ENCODE results near the gene POU6F2. TPM values are rescaled to one million over a fixed set of nuclear protein-coding genes. Genes with fewer than 3 reads are reported as not detected.

The POU6F2 gene
- polyA plus RNA-seq, 12 donors, result 0.05 to 0.23 (median 0.11) TPM; not detected in 5

DNA sequence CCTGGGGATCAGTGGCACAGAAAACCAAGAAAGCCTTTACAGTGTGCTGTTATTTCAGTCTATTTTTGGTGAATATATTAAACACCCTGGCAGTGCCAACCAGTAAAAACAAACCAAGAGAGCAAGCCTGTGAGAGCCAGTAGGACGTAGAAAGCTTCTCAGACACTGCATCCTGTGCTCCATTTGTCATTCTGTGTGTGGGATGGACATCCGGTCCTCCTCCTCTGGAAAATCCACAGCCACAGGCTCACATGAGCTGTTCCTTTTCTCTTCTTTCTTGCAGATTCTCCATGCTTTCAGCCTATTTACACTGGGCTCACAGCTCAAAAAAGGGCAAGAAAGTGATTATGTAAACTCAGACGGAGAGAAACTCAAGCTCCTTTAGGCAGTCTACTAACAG, 468.8 kb downstream of the POU6F2 start:
- DNase-seq, result no peak

DNA sequence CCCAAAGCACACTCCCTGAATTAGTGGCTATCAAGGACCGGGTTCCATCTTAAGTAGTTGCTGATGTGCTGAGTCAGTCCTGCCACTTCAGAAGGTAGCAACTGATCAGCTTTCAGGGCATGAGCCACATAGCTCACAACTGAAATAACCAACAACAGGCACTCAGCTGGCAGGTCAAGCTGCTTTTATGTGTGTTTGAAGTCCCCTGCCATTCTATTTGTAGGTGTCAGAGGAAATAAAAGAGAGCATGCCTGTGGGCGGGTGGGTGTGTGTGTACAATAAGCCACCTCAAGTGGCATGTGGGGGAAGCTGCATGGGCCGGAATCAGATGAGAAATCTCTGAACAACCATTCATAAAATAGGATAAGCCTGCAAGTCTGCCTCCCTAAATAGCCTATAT, 474.2 kb downstream of the POU6F2 start:
- no peak for DNase-seq

DNA sequence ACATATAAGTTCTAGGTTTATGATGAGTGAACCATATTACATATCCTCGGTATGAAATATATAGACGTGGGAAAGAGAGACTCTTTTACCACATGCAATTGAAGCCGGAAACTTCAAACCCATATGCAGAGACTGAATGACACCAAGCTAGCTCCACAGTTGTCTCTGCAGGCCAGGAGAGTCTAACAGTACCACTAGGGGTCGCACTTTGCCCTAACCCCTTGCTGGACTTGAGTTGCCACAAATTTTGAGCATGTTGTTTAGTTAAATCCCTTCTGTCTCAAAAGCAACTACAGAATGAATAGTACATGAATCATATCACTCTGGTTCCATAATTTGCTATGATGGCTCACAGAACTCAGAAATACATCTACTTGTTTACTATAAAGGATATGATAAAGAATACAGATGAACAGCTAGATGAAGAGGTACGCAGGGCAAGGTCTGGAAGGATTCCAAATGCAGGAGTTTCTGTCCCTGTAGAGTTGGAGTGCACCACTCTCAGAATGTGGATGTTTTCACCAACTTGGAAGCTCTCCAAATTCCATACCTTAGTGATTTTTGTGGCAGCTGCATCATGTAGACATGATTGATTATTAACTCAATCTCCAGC, 476.1 kb downstream of the POU6F2 start:
- DNase-seq, result peak; percentile 23

DNA sequence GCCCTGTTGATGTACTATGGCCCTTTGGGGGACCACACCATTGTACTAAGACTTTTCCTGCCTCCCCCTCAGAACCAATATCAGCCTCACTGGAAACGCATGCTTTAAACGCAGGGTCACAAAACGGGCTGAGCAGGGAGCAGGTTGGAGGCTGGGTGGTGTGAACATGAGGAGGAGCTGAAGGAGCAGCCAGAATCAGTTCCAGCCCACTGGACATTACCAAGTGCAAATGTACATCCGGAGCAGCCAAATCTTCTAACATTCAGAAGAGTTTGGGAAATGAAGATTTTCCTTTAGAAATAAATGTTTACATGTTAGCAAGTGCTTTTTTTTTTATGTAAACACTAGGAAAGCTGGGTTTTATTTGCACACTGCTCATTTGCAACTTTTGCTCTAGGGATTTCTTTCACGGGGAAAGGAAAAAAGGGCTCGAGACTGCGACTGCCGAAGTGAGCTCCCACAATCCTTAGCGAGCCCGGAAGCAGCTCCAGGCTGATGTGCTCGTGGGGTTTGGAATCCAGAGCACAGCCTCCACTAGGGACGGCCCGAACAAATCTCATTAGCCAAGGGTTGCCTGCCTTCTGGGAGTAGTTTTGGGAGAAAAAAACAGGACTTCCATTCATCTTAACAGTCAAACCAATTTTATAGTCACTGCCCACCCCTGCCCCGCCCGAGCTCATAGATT, 480.5 kb downstream of the POU6F2 start:
- no peak for DNase-seq

DNA sequence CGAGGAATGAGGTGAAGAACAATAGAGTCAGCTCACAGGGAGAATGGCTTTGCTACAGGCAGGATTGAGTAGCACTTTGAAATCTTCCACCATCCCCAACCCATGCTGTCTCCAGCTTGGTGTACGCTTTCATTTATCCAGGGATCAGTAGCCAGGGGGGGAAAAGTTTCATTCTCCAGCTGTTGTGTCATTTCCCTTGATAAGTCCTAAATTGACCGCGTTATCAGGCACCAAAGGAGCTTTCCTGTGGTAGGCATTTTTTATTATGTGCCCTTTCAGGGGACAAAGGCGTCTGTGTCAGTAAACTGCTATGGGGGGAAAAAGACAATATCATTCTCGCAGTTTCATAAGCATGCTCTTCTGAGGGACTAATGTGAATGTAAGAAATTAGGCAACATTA, 481.9 kb downstream of the POU6F2 start:
- no peak for DNase-seq

DNA sequence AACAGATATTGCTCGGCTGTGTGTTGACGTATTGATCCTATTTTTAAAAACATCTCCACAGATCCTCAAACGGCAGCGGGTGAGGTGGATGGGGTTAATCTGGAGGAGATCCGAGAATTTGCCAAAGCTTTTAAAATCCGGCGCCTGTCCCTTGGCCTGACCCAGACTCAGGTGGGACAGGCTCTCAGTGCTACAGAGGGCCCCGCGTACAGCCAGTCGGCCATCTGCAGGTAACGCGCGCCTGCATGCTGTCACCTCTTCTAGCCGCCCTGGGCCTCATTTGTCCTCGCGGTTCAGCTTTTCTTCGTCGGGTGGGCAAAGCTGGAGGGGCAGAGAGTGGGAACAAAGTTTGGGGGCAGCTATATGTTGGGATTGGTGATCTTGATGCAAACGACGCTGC, 482.8 kb downstream of the POU6F2 start:
- DNase-seq, result no peak

DNA sequence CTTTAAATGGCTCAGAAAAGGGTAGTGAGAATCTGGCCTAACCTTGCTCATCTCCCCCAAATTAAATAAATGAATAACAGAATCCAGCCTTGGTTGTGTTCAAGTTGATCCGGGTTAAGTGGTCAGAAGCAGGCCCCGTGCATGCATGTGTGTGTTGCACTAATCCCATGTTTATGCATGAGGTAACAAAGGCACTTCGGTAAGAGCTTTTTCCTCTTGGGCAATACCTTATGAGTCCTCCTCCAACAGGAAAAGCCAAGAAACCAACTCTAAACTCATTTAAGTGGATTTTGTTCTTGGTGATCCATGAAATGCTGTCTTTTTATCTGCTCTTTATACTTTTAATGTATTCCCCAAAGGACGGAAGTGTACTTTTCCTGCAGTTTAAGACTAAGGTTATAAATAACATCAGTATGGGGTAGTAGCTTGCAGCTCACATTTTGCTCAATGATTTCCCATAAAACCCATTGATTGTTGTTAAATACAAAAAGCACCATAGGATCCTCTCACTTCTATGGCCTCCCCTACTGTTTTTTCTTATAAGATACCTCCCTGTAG, 483.6 kb downstream of the POU6F2 start:
- no peak for DNase-seq

DNA sequence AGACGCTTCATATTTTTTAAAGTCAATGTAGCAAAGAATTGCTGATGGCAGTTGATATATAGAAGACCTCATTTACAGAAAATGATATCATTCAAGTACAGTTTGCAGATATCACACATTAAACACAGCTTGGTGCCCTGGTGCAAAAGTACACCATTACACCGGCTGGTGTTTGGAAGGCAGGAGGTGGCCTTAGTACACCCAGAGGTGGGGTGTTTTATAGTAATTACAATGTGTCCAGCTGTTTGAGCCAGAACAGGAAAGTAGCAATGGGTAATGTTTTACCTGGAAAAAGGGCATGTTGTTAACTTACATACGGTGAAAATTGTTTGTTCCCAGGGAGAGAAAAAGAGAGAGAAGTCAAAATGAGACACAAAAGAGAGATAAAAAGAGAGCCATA, 485.5 kb downstream of the POU6F2 start:
- DNase-seq, result no peak

DNA sequence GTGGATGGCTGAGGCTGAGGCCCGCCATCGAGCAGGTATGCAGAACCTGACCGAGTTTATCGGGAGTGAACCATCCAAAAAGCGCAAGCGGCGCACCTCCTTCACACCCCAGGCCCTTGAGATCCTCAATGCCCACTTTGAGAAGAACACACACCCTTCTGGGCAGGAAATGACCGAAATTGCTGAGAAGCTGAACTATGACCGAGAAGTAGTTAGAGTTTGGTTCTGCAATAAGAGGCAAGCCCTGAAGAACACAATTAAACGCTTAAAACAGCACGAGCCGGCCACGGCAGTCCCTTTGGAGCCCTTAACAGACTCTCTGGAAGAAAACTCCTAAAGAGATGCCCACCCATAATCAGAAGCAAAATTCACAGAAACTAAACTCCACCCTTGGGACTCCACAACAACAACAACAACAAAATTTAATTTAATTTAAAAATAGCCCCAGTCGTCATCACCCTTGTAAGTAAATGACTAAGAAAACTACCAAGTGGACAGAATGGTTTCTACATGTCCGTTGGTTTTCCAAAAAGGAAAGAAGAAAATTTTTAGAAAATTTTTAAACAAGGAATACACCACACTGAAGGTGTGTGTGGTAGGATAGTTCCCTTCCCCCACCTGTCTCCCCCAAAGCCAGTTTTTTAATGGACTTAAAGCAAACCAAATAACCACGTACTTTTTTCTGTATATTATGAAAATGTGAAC, 486.8 kb downstream of the POU6F2 start:
- no peak for DNase-seq

DNA sequence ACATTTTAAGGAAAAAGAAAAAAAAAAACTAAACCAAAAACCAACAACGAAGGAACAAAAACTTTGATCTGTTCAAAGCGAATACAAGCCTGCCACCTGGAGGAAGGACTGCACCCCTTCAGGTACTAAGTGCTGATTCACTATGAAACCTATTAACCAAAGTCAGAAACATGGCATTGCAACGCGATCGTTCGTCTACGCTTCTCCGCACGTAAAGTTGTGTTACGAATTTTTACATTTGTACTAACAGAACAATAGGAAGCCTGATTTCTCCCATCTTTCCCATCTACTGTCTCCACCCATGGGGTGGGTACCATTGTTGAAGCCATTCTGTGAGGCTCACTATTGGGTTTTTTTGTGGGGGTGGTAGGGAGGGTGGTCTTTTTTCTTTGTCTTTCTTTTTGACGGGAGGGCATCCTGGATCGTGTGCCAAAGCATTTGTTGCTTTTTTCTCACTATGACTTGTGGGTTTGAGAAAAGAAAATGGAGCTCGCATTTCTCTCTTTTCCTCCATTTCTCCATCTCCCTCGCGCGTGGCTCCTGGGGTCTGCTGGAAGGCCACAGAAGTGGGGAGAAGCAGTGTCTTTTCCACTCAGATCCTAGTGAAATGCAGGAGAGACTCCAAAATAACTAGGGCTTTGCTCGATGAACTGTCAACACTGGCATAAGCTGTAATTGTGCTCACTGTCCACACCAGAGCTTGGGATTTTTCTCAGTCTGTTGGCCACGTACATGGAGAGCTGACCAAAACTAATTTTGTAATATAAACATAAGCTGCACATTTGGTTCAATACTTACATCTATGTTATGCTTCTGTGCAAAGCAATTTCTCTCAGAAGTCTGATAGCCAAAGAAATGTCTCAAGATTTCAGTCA, 487.6 kb downstream of the POU6F2 start:
- peak; percentile 55 for DNase-seq

DNA sequence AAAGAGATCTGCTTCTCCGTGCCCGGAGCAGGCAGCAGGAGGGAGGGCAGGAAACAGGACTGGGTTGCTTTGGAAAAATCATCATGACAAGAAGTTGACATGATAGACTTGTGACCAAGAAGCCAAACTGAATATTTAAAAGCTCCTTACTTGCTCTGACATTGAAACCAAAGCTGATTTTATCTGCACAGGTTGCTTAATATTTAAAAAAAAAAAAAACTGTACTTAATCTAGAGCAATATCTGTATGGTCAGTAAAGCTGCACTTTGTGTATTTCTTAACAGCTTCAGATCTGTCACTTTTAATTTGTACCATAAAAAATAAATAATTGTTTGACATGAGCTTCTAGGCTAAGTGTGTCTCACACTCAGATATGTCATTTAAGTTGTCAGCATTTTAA, 490.6 kb downstream of the POU6F2 start:
- DNase-seq, result no peak

DNA sequence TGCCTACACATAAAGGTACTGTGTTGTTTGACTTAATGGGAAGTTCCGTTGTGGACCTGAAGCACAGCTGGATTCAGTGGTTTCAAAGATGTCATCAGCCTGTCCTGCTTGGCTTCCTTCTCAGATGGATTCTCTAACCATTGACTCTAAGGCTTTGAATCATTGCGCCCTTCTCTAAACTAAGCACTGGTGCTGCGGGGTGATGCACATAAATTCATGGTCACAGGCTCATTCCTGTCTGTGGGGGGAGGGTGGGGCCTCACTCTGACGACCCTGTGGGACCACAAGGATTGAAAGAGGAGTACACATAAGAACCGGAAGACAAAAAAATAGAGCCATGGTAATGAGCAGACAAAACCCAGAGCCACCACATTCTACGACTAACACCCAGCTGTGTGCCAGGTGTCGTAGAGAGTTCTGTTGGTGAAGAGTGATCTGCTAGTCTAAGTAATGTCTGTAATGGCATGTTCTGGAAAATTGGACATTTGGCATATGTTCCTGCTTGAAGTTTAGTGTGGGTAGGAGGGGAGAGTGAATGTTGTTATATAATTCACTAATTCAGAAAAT, 491.2 kb downstream of the POU6F2 start:
- no peak for DNase-seq

DNA sequence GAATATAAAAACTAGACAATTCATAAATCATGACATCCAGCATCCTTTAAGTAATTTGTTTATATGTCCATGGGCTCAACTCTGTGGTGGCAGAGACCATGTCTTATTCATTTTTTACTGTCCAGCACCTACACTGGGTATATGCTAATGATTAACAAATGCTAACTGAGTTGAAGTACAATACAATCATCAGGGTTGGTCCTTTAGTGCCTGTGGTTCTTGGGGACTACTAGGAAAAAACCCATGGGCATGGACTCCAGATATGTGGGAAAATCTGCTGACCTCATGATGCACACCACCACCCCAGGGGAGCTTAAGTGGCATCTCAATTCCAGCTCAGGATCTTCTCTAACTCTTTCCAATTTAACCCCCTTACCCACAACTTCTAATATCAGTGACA, 503.2 kb downstream of the POU6F2 start:
- no peak for DNase-seq

DNA sequence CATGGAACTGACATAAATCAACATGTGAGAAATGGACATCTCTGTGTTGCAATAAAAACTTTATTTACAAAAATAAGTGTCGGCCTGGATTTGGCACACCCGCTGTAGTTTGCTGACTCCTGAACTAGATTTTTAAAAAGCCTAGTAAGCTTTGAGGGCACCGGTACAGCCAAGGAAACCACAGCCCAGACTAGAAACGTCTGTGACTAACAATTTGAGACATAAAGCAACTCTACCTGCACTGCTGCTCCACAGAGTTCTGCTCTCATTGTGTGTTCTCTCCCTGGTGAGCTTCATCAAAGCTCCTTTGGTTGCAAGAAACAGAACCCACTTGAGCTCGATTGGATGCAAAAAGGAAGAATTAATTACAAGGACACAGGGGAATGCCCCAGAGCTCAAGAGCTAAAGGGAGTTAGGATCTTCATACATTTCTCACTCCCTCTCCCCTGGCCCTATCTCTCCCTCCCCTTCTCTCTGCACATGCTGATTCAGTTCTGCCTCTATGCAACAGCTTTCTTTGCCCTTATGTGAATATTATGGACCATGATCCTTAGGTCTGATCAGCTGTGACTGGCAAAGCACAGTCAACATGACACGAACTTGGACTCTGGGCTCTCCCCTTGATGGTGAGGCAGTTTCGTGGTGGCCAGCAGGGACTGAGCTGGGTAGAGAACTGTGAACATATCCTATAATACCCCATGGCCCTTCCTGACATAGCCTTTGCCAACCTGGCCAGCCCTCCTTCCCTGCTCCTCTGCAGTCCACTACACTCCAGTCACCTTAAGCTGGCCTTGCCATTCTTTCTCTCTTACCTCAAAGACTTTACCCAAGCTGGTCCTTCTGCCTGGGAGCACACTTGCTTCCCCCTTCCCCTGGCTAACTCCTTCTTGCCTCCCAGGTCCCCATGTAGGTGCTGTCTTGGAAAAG, 511.0 kb downstream of the POU6F2 start:
- no peak for DNase-seq

DNA sequence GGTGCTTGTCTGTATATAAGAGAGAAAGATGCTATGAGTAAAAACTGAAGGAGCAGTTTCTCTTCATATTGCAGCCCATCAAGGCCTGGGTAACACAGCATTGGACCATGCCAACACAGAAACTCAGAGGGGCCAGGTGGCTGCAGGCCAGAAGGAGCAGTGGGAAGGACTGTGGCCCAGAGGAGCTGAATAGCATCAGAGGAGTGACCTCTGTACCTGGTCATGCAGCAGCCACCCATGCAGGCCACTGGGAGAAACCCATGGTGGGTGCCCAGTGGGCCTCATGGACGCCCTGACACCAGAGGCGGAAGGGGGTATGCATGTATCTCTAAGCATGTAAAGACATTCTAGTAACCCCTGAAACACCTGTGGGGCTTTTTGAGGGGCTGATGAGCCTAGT, 512.6 kb downstream of the POU6F2 start:
- DNase-seq, result no peak

DNA sequence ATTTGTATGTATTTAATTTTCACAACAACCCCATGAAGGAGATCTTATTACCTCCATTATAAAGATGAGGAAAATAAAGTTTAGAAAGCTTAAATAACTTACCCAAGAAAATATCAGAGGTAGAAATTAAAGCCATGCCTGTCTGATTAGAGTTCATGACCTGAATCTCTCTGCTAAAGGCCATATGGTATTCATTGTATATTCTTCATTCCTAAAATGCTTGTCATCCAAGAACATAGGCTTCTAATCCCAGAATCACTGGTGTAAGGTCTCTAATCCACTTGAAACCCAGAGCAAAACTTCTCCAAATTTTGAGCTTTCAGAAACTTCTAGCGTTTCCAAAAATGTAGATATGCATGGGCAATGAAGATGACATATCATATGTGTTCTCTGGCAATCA, 516.2 kb downstream of the POU6F2 start:
- DNase-seq, result no peak

DNA sequence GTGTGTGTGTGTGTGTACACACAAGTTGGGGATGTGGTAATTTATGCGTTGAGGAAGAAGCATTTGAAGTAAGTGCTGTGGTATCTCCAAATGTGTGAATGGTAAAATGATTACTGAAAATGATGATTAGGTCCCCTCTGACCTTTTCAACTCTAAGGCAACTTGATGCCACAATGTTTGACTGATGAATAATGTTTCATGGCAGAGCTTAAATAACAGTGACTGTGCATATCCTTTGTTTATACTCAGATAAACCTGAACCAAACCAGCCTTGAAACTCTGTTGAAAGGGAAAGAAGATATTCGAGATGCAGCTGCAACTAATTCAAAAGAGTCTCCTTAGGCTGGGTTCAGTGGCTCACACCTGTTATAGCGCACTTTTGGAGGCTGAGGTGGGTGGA, 523.6 kb downstream of the POU6F2 start:
- no peak for DNase-seq

DNA sequence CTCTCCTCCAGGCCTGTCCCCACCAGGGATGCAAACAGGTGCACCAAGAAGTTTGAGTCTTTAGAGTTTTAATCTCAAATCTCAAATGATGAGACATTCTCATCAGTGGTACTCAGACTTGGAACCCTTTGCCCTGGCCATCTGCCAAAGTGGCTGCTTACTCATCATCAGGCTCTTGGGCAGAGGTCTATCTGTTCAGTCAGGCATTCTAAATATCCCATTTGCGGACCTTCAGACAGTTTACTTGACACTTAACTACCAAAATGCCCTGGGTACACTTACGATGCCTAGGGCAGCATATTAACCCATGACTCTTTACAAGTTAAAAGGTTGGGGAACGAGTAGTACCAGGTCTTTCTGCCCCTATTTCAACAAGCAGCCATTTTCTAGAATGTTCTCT, 527.3 kb downstream of the POU6F2 start:
- no peak for DNase-seq

DNA sequence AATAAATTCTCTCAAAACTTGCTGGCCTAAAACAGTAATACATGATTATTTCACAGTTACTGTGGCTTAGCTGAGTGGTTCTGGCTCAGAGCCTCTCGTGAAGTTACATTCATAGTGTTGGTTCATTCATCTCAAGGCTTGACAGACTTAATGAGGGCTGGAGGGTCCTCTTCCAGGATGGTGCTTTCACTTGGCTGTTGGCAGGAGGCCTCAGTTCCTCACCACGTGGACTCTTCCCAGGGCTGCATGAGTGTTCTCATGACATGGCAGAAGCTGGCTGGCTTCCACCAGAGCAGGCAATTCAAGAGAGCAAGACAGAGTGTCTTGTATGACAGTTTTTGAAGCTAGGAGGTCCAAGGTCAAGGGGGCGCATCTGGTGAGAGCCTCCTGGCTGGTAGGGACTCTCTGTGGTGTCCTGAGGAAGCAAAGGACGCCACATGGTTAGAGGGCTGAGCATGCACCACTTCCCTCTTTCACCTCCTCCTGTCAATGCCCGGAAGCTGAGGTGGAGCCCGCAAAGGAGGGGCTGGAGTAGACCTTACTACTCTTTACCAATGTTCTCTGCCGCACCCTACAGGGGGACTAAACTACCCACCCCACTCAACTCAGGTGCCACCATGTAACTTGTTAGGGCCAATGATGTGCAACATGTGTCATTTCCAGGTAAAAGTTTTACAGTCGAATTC, 530.3 kb downstream of the POU6F2 start:
- no peak for DNase-seq

DNA sequence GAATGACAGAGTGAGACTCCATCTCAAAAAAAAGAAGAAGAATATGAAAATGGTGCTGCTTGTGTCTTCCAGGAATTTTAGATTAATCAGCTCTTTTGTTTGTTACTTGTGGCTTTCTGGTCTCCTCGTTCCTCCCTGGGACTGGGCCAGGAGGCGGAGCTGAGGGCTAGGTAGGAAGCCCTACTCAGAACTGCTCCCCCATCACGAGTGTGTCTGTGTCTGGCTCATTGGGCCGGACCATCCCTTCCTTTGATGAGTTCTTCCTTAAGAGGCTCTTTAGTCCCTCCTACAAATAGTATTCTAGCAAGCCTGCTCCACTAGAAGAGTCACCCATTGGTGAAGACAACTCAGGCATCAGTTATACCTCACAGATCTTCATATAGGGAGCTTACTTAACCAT, 531.7 kb downstream of the POU6F2 start:
- no peak for DNase-seq
